GM19452 (cell line): Measurements from ENCODE around the gene CD81.

ENCODE experiments used
- ATAC-seq: cut with Tn5 transposase; IDR thresholded peaks from one replicate; pipeline ENCODE4 v1.9.1; 2021; ENCODE audit not compliant: unreplicated experiment

Gene CD81

GRCh38 chr11:2400762-2401435, 23.8 kb downstream of the CD81 start:
- ATAC-seq, result no peak

- no peak for ATAC-seq
Observed at GRCh38 chr11:2401436-2401984, 24.4 kb downstream of the CD81 start.

DNA sequence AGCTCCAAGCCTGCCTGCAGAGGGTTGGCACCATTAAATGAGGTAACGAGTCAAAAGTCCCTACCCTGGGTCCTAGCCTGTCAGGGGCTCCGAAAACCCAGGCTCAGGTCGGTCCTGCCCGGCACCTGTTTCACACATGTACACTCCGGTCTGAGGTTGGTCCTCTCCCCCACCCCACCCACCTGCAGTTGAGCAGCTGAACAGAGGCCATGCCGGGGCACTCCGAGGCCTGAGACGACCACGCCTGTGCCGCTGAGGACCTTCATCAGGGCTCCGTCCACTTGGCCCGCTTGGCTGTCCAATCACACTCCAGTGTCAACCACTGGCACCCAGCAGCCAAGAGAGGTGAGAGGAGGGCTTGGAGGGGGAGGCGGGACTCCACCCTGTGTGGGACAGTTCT, 25.0 kb downstream of the CD81 start:
- no peak for ATAC-seq

- ATAC-seq, result no peak
Observed at GRCh38 chr11:2402890-2403645, 26.0 kb downstream of the CD81 start.

DNA sequence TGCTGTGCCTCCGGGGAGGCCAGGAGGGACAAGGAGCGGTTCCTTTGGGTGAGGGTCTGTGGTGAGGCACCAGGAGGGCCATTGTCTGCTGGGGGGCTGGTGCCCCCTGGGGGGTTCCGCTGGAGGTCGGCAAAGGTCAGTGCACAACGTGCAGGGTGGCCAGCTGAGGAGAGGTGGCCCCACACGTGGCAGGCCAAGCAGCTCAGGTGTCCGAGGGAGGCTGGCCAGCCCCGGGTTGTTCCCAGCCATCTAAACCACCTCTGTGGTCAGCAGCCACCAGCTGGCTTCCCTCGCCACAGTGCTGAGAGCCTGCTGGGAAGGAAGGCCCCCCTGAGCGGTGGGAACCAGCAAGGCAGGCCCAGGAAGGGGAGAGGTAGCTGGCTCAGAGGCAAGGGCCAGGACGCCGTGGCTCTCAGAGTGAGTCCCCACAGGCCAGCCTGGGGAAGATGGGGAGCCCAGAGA, 27.7 kb downstream of the CD81 start:
- ATAC-seq, result no peak

DNA sequence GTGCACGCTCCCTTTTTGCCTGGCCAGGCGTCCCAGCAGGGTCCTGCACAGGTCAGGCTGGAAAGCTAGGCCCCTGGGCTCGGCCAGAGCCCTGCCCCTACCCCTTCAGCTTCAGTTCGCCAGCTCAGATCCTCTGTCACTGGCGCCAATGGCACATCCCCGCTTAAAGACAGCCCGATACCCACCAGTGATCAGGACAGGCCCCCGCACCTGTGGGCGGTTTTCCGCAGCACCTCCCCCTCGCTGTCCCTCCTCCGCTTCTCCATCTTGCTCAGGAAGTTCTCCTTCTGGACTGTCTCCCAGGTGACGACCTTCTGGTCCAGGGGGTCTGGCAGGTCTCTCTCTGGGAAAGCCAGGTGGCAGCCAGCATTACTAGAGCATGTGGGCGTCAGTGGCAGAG, 29.3 kb downstream of the CD81 start:
- no peak for ATAC-seq

- no peak for ATAC-seq
Observed at GRCh38 chr11:2406878-2407410, 29.8 kb downstream of the CD81 start.

DNA sequence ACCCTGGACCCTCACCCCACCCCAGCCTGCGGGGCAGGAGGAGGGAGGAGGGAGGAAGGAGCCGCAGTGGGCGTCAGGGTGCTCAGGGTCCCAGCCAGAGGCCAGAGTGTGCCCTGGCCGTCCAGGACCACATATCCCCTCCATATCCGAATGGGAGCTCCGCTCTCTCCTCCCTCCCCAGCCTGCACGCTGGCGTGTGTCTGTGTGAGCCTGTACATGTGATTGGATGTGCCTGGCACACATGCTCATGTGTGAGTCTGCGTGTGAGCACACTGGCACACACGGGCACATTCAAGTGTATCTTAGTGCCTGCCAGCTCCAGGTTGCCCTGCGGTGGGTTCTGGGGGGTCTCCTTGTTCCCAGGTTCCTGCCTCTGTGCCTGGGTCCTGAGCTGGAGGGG, 31.6 kb downstream of the CD81 start:
- ATAC-seq, result no peak

- no peak for ATAC-seq
Observed at GRCh38 chr11:2409126-2409525, 32.0 kb downstream of the CD81 start.

GRCh38 chr11:2409611-2410468, 32.7 kb downstream of the CD81 start:
- ATAC-seq, result no peak

GRCh38 chr11:2410616-2411015, 33.5 kb downstream of the CD81 start:
- ATAC-seq, result no peak

GRCh38 chr11:2411446-2412305, 34.6 kb downstream of the CD81 start:
- ATAC-seq, result no peak

DNA sequence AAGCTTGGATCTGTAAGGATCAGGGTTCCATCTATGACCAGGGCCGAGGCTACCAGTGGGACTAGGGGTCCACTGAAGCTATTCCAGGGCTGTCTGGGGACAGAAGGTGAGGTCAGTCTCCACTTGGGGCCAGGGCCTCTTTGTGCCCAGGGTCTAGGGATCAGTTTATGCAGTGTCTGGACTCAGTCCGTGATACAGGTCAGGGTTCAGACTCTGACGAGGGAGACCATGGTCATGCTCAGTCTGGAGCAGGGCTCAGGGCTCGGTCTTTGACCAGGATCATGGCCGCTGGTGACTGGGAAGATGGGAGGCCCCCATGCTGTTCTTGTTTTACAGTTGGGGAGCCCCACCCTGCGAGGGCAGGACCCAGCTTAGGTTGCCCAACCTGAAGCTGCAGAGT, 35.2 kb downstream of the CD81 start:
- no peak for ATAC-seq

DNA sequence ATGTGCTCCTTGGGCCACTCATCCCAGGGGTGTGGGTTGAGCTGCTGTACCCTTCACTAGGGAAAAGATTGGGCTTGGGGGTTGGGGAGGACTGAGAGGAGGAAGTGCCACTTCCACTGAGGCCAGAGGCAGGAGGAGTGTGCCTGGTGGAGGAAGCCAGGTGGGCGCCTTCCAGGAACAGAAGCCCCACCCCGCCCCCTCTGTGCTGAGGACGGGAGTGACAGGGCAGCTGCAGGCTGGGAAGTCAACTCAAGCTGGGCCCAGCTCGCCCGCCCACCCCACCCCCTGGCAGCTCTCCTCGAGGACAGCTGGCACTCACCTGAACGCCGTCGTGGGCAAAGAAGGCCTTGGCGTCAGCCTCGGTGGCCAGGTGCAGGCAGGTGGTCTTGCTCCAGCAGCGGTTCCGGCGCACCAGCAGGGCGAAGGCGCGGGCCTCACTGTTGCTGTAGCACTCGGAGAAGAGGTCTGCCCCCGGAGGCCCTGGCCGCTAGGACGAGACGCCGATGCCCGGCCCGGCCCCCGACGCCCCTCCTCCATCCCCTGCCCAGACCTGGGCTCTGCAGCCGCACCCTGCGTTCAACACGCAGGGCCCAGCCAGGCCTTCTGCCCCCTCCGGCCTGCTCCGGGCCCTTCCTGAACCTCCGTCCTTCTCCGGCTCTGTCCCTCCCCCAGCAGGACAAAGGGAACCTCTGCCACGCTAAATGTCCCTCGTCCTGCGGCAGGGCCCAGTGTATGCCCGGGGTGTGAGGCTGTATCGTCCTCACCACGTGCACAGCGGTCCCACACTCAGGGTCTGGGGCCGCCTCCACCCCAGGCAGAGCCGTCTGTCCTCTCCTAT, 36.9 kb downstream of the CD81 start:
- ATAC-seq, result no peak

- no peak for ATAC-seq
Observed at GRCh38 chr11:2414616-2415015, 37.5 kb downstream of the CD81 start.

GRCh38 chr11:2415171-2415570, 38.1 kb downstream of the CD81 start:
- ATAC-seq, result no peak

DNA sequence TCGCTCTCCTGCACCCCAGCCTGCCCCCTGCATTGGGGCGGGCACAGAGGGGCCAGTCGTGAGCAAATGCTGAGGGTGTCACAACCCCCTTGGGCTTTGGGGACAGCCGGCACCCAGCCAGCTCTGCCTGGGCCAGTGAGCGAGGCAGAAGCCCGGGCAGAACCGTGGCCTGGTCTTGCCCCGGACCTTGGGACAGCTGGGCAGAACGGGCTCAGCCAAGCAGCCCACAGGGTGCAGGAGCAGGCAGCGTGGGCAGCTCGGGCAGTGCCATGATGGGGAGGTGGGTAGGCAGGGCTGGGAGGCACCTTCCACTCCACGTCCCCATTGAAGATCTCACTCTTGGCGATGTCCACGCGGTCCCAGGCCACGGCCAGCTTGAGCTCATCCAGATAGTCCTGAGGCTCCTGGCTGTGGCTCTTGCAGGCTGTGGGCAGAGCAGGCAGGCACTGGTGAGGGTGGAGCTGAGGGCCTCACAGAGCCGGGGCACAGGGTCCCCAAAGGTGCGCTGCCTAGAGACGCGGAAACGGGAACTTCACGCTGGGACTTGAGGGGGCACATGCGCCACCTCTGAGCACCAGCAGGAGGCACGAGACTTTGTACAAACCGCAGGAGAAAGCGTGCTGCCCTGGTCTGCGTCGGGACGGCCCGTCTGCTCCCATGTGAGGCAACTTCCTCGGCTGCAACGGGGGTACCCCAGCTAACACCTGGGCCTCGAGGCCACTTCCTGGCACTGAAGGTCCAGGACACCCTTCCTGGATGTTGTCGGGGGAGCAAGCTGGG, 38.7 kb downstream of the CD81 start:
- no peak for ATAC-seq

DNA sequence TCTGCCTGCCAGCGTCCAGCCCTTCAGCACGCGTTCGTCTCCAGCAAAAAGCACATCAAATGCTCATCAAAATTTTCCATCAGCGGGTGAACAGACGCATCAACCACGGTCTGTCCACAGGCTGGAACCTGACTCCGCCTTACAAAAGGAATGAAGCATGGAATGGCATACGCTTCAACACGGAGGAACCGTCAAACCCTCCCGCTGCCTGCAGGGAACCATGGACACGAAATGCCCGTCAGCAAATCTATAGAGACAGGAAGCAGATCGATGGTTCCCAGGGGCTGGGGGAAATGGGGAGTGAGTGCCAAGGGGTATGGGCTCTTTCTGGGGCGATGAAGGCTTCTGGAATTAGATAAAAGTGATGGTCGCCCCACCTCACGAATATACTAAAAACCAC, 39.7 kb downstream of the CD81 start:
- no peak for ATAC-seq
